Stomach smooth muscle (tissue), 2 donors: ENCODE results near the gene TXK.

Experiments used
- H3K27ac ChIP-seq: one replicate; pipeline ENCODE4 v1.7.0; 2013; ENCODE audit warnings: mild to moderate bottlenecking, low read length, inconsistent platforms
- H3K27me3 ChIP-seq, 2 donors: one replicate each; pipeline ENCODE4 v1.7.0; 2013; ENCODE audit warnings: low read length in 2 of 2; ENCODE audit not compliant: insufficient read depth in 2 of 2, control insufficient read depth in 1 of 2
- H3K36me3 ChIP-seq, 2 donors: one replicate each; pipeline ENCODE4 v1.7.0; 2013; ENCODE audit warnings: low read length in 2 of 2; ENCODE audit not compliant: control insufficient read depth in 2 of 2, insufficient read depth in 2 of 2
- H3K4me1 ChIP-seq: one replicate; pipeline ENCODE4 v1.7.0; 2013; ENCODE audit warnings: low read length; ENCODE audit not compliant: control insufficient read depth, insufficient read depth
- H3K4me3 ChIP-seq, 2 donors: one replicate each; pipeline ENCODE4 v1.7.0; 2013; ENCODE audit warnings: low read length in 2 of 2
- H3K9ac ChIP-seq, 2 donors: one replicate each; pipeline ENCODE4 v1.7.0; 2013; ENCODE audit warnings: low read length in 2 of 2, mild to moderate bottlenecking in 1 of 2
- H3K9me3 ChIP-seq, 2 donors: one replicate each; pipeline ENCODE4 v1.7.0; 2013; ENCODE audit warnings: low read length in 2 of 2; ENCODE audit not compliant: control insufficient read depth in 2 of 2
- donor health status: healthy.
- donor health status: Pancreatic carcinoma.

Gene TXK

DNA sequence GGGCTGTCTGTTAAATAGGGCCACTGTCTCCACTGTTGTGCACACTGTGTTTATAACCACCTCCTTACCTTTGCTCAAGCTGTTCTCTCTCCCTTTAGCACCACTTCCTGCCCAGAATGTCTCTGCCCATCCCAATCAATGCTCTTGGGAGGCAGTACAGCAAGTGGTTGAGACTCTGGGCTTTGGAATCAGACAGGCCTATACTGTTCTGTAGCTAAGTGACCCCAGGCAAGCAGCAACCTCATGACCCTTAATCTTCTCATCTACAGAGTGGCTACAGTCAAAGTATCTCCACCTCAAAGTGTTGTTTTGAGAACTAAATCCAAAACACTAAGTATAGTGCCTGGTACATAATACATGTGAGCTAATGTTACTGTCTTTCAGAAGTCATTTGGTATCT is 3.8 kb upstream of the TXK start:
- Histone ChIP-seq H3K27ac (no peak overlapping the region), H3K9me3 (no peaks in the 10 kb centered on the region)

DNA sequence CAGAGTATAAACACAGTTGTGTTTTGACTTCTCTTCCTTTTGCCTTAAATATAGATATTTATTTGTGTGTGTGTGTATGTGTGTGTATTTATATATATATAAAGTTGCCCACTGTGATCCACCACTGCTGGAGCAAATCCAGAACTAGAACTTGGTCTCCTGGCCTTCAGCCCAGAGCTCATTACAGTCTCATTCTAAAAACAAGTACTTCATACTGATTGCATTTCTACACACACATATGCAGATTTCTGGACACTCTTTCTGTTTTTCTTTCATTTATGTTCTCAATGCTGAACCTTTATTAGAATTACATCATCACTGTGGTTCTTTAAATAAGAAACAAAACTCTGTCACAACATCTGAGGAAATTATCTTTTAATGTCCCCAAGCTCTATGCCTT is 381 bp downstream of the TXK start:
- H3K4me3 ChIP-seq: no peak overlapping the region
- no peaks in the 10 kb centered on the region for H3K9me3 ChIP-seq
- H3K9ac ChIP-seq: no peak overlapping the region
- no peaks in the 10 kb centered on the region for H3K27me3 ChIP-seq
- H3K36me3 ChIP-seq: no peaks in the 10 kb centered on the region
- H3K4me1 ChIP-seq: no peaks in the 10 kb centered on the region
- no peak overlapping the region for H3K27ac ChIP-seq

More for the DNA sequence above, 3.8 kb upstream of the TXK start:
- no peaks in the 10 kb centered on the region for H3K4me1 ChIP-seq
- no peaks in the 10 kb centered on the region for H3K27me3 ChIP-seq
- H3K36me3 ChIP-seq: no peaks in the 10 kb centered on the region
- H3K9ac ChIP-seq: no peak overlapping the region
- H3K4me3 ChIP-seq: no peak overlapping the region

DNA sequence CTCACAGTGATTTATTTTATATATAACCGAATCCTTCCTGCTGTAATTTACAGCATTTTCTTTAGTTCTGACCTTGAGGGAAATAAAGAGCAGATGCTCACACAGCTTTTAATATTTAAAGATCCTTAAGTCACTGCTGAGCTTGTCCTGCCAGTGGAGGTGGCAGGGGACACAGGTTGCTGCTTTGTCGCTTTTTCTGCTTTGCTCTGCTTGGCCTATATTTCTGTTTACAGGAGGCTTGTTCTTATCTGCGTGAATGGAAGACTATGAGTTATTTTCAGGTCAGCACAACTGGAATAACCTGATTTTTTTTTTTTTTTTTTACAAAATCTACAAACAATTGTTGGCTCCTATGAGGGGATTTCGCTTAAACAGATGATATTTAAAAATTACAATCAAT is 2.3 kb downstream of the TXK start:
- no peaks in the 10 kb centered on the region for H3K36me3 ChIP-seq
- H3K27me3 ChIP-seq: no peaks in the 10 kb centered on the region
- peaks cover 5% of the 10 kb centered on the region for H3K4me1 ChIP-seq
- H3K9ac ChIP-seq: no peak overlapping the region
- H3K9me3 ChIP-seq: no peaks in the 10 kb centered on the region
- H3K4me3 ChIP-seq: no peak overlapping the region
- H3K27ac ChIP-seq: no peak overlapping the region

DNA sequence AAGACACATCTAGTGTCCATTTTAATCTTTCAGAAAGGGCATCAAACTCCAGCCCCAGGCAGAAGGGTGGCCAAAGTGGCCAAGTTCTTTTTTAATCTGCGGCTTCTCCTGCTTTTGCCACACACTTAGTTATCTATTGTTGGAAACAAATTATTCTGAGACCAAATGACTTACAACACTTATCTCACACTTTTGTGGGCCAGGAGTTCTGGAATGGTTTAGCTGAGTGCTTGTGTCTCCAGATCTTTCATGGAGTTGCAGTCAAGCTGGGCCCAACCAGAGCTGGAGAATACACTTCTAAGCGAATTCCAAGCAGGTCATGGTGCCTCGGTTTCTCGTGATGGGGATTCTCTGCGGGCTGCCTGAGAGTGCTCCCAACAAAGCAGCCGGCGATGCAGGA is 4.0 kb downstream of the TXK start:
- no peak overlapping the region for H3K4me3 ChIP-seq
- no peak overlapping the region for H3K27ac ChIP-seq
- no peaks in the 10 kb centered on the region for H3K36me3 ChIP-seq
- H3K9ac ChIP-seq: no peak overlapping the region
- peaks cover 5% of the 10 kb centered on the region for H3K4me1 ChIP-seq
- no peaks in the 10 kb centered on the region for H3K9me3 ChIP-seq
- no peaks in the 10 kb centered on the region for H3K27me3 ChIP-seq

DNA sequence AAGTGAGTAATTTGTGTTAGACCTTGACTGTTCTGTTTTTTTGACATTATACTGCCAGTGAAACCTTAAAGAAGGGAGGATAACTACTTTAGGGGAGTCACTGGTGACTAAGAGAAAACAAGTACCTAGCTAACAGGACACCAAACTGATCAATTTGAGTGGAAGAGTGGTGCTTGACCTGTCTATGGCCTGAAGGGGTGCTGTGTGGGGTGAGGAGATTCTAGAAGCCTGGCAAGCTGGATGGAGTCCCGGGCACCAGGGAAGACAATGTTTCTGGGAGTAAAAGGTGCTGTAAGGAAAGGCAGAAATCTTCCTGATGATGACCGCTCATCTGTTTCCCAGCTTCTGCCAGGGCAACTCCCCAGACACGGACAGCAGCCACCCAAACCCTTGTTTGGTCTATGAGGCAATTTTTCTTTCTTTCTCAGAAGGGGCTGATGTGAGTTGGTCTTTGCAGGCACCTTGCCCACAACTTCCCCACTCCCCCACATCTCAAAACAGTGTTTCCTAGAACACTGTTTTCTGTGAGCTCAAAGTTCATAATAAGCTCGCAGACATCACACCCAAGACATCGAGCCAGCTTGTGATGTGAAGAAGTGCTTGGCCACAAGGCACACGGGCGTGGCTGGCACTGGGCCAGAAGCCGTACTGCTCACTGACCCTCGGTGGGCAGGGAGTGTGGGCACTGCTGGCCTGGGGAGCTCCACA is 4.6 kb downstream of the TXK start:
- Histone ChIP-seq H3K9ac (no peak overlapping the region), H3K36me3 (no peaks in the 10 kb centered on the region), H3K27me3 (no peaks in the 10 kb centered on the region), H3K9me3 (no peaks in the 10 kb centered on the region), H3K4me3 (no peak overlapping the region), H3K27ac (no peak overlapping the region), H3K4me1 (peaks cover 5% of the 10 kb centered on the region)

DNA sequence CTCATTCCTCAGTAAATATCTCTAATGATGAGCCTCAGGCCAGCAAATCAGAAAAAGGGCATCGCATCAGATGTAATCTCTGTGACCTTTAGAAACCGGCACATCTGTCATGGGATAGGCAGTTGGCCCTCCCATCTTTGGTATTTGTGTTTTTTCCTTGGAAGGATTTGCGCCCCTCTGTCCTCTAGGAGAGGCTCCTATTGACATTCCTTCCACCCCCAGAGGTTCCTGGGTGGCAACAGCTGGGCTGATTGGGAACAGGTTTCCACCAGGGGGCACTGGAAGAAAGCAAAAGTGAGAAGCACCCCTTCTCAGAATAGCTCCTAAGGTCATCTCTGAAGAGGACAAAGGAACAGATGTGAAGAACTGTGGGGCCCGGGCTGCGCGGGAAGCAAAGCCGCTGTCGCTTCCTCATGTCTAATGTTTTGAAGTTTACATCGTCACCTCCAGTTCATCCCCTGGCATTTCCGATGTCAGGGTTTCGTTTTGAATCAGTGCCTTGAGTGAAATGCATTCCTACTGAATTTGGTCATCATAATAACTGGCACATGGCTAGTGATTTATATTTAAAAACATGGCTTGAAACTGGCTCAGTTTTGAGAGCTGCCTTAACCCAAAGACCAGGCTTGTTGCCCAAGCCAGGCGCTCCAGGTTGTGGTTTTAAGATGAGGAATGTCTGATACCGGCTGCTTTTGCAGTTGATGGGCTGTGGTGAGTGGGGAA is 6.2 kb downstream of the TXK start:
- peaks cover 5% of the 10 kb centered on the region for H3K4me1 ChIP-seq
- H3K36me3 ChIP-seq: no peaks in the 10 kb centered on the region
- H3K27me3 ChIP-seq: no peaks in the 10 kb centered on the region
- H3K4me3 ChIP-seq: peak overlapping the region; percentile 45 to 68
- H3K9me3 ChIP-seq: no peaks in the 10 kb centered on the region
- H3K9ac ChIP-seq: peak overlapping the region; percentile 6 to 21
- no peak overlapping the region for H3K27ac ChIP-seq

DNA sequence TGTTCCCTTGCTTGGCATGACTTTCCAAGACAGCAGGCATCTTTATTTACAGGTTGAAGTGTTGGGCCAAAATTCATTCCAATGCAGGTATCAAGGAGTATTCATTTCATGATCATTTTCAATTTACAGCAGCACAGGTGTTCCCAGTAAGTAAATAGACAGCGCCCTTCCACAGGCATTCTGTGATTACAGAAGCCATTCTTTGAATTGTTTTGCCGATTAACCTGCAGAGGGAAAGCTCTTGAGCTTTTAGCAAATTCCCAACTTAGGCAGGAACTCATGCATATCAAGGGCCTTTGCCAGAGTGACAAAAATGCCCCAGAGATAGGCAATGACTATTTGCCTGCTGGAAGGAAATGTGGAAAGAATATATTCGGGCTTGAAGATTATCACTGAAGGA is 6.8 kb downstream of the TXK start:
- Histone ChIP-seq H3K27ac (no peak overlapping the region), H3K27me3 (no peaks in the 10 kb centered on the region)

DNA sequence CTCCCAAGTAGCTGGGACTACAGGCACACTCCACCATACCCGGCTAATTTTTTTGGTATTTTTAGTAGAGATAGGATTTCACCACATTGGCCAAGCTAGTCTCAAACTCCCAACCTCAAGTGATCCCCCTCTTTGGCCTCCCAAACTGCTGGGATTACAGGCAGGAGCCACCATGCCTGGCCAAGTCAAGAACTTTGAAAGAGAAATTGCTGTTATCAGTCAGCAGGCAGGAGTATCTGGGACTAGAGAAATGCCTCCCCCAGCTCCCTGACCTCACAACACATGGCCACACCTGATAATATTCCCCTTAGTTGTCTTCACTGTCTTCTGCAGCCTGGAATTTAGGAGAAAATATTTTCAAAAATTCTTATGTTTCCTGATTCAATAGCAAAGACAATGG is 7.4 kb downstream of the TXK start:
- no peak overlapping the region for H3K27ac ChIP-seq
- no peak overlapping the region for H3K9ac ChIP-seq
- H3K9me3 ChIP-seq: no peaks in the 10 kb centered on the region
- H3K4me1 ChIP-seq: peaks cover 5% of the 10 kb centered on the region
- no peaks in the 10 kb centered on the region for H3K36me3 ChIP-seq
- no peak overlapping the region for H3K4me3 ChIP-seq
- no peaks in the 10 kb centered on the region for H3K27me3 ChIP-seq

More for the DNA sequence above, 6.8 kb downstream of the TXK start:
- Histone ChIP-seq H3K9me3 (no peaks in the 10 kb centered on the region), H3K36me3 (no peaks in the 10 kb centered on the region), H3K4me3 (no peak overlapping the region), H3K9ac (no peak overlapping the region), H3K4me1 (peaks cover 5% of the 10 kb centered on the region)

DNA sequence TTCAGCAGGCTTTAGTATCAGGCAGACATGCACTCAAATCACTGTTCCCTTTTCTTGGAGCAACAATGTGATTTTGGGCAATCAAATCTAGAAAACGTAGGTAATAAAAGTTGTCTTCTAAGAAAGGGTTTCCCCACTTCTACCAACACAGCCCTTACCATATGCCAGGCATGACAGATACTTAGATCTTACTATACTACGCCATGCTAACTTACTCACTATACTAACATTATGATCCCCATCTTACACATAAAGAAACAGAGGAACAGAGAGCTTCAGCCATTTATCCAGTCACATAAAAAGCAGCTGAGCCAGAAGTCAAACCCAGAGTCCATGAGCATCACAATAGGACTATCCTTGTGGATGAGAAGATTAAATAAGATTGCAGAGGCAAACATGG is 9.2 kb downstream of the TXK start:
- H3K27me3 ChIP-seq: no peaks in the 10 kb centered on the region
- H3K9me3 ChIP-seq: no peaks in the 10 kb centered on the region
- no peak overlapping the region for H3K9ac ChIP-seq
- H3K4me1 ChIP-seq: peaks cover 5% of the 10 kb centered on the region
- no peak overlapping the region for H3K27ac ChIP-seq
- no peak overlapping the region for H3K4me3 ChIP-seq
- no peaks in the 10 kb centered on the region for H3K36me3 ChIP-seq

DNA sequence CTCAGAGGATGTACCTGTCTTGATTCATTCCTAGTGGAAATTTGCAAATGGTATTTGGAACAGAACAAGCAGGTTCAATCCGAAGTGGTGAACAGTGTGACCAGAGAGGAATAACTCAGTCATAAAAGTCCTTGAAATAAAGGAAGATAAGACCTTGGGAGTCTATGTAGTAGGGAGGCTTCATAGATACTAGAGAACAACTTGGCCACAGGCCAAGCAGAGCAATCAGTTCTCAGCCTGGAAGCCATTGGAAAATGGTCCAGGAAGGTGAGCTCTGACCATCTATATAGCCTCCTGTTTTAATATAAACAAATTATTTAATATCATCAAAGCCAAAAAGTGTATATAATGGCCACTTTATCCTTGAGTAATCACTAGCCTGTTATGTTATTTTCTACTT is 11.3 kb downstream of the TXK start:
- H3K4me3 ChIP-seq: no peak overlapping the region

DNA sequence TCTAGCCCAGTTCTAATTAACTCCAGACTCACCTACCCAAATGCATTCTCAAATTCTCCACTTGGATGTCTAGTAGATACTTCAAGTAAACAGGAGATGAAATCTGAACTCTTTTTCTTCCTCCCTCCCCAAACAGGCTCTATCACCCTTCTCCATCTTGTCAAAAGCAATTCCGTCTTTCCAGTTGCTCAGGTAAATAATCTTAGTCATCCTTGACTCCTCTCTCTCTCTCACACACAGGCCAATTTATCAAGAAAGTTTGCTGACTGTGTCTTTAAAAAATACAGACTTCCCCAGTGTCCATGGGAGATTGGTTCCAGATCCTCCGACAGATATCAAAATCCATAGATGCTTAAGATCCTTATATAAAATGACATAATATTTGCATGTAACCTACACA is 12.9 kb downstream of the TXK start:
- no peaks in the 10 kb centered on the region for H3K4me1 ChIP-seq
- no peaks in the 10 kb centered on the region for H3K9me3 ChIP-seq
- H3K27ac ChIP-seq: no peak overlapping the region
- H3K36me3 ChIP-seq: no peaks in the 10 kb centered on the region
- H3K4me3 ChIP-seq: no peak overlapping the region
- peaks cover 0 to 2% of the 10 kb centered on the region in 2 donors for H3K27me3 ChIP-seq
- H3K9ac ChIP-seq: no peak overlapping the region

More for the DNA sequence above, 11.3 kb downstream of the TXK start:
- Histone ChIP-seq H3K9me3 (no peaks in the 10 kb centered on the region), H3K9ac (no peak overlapping the region), H3K4me1 (peaks cover 1% of the 10 kb centered on the region), H3K27me3 (peaks cover 0 to 2% of the 10 kb centered on the region in 2 donors), H3K27ac (no peak overlapping the region), H3K36me3 (no peaks in the 10 kb centered on the region)
